B cell (primary cell): ENCODE results near the gene HOXC13. TPM values are rescaled to one million over a fixed set of nuclear protein-coding genes. Genes with fewer than 3 reads are reported as not detected.
A peak's percentile ranks its signal among the peaks of the same experiment; 100 is the strongest.

ENCODE experiments used
- ATAC-seq: fragments of 200-7000 bp; cut with Tn5 transposase; one replicate; pipeline ENCODE4 v1.10.0; 2021; ENCODE audit warnings: low read depth, mild to moderate bottlenecking, moderate number of reproducible peaks, moderate library complexity
- CTCF ChIA-PET: fragments of 350-600 bp; sonication (Branson Sonifier 250); formaldehyde crosslinking; loops from one replicate; lab custom pipeline; 2021; ENCODE audit warnings: antibody characterized with exemption, inconsistent platforms; lab: Charles Lee
- POLR2A ChIA-PET: fragments of 350-600 bp; sonication (Branson Sonifier 250); formaldehyde crosslinking; loops from one replicate; lab custom pipeline; 2021; ENCODE audit warnings: antibody characterized with exemption; lab: Charles Lee
- DNase-seq: peaks from one replicate; pipeline ENCODE4 v3.0.0; 2013
- H2AFZ ChIP-seq: 2 replicates; pipeline ENCODE4 v1.6.1; 2012; ENCODE audit warnings: mild to moderate bottlenecking, low read depth, low read length; ENCODE audit not compliant: insufficient read depth, poor library complexity, severe bottlenecking
- H3K27ac ChIP-seq, 2 donors: 1 replicate in 1 of 2; 2 replicates in 1 of 2; pipeline ENCODE4 v1.5.1; 2012 to 2013; ENCODE audit warnings: low read length in 2 of 2, mild to moderate bottlenecking in 2 of 2, moderate library complexity in 1 of 2
- H3K27me3 ChIP-seq, 4 experiments: fragments of 200-600 bp in 1 of 4; sonication (generic) in 1 of 4; replicated peaks in 1 of 4; 1 replicate in 2 of 4; 2 replicates in 2 of 4; pipeline versions ENCODE4 v1.6.1 to v1.7.0; 2013 to 2016; ENCODE audit warnings: low read length in 3 of 4, mild to moderate bottlenecking in 2 of 4, mixed read lengths in 1 of 4, moderate library complexity in 1 of 4; ENCODE audit not compliant: insufficient read depth in 4 of 4, control insufficient read depth in 3 of 4; ENCODE audit errors: control extremely low read depth in 1 of 4
- H3K36me3 ChIP-seq, 2 experiments: replicated peaks in 1 of 2; 1 replicate in 1 of 2; 2 replicates in 1 of 2; pipeline versions ENCODE4 v1.6.1 to v1.7.1; 2013; ENCODE audit warnings: low read length in 1 of 2; ENCODE audit not compliant: insufficient read depth in 2 of 2, control insufficient read depth in 1 of 2; ENCODE audit errors: control extremely low read depth in 1 of 2, extremely low read depth in 1 of 2
- H3K4me1 ChIP-seq, 2 donors: fragments of 200-600 bp in 1 of 2; sonication (generic) in 1 of 2; 1 replicate in 1 of 2; 2 replicates in 1 of 2; pipeline versions ENCODE4 v1.5.1 to v1.6.1; 2013 to 2017; ENCODE audit warnings: low read length in 2 of 2; ENCODE audit not compliant: control insufficient read depth in 2 of 2, insufficient read depth in 2 of 2
- H3K4me2 ChIP-seq: replicated peaks from 2 replicates; pipeline ENCODE3; 2012; ENCODE audit warnings: mild to moderate bottlenecking, low read depth, low read length; ENCODE audit not compliant: poor library complexity, severe bottlenecking
- H3K4me3 ChIP-seq, 5 experiments: fragments of 200-600 bp in 1 of 5; sonication (generic) in 1 of 5; 1 replicate in 3 of 5; 2 replicates in 2 of 5; pipeline versions ENCODE4 v1.5.1 to v1.7.0; 2011 to 2016; ENCODE audit warnings: low read length in 4 of 5, mild to moderate bottlenecking in 4 of 5, low read depth in 2 of 5, control low read depth in 1 of 5, moderate library complexity in 1 of 5; ENCODE audit not compliant: insufficient read depth in 1 of 5; ENCODE audit errors: control extremely low read depth in 1 of 5, extremely low read depth in 1 of 5
- H3K79me2 ChIP-seq: fragments of 200-600 bp; sonication (generic); one replicate; pipeline ENCODE4 v1.6.0; 2016; ENCODE audit warnings: low read length; ENCODE audit not compliant: control insufficient read depth, insufficient read depth
- H3K9ac ChIP-seq: fragments of 200-600 bp; sonication (generic); 2 replicates; pipeline ENCODE4 v1.6.1; 2017; ENCODE audit warnings: mild to moderate bottlenecking, low read length, moderate library complexity
- H3K9me3 ChIP-seq, 3 donors: one replicate each; pipeline versions ENCODE4 v1.6.1 to v1.7.1; 2013; ENCODE audit warnings: low read length in 2 of 3; ENCODE audit not compliant: control insufficient read depth in 2 of 3, insufficient read depth in 1 of 3; ENCODE audit errors: control extremely low read depth in 1 of 3
- H4K20me1 ChIP-seq: 2 replicates; pipeline ENCODE4 v1.6.0; 2012; ENCODE audit warnings: mild to moderate bottlenecking, low read length; ENCODE audit not compliant: insufficient read depth, control insufficient read depth, poor library complexity, severe bottlenecking
- H3K27ac Mint-ChIP-seq: one replicate; pipeline ENCODE4 v1.8.0; 2021; ENCODE audit warnings: mixed read lengths
- H3K27me3 Mint-ChIP-seq: one replicate; pipeline ENCODE4 v1.8.0; 2021; ENCODE audit warnings: mixed read lengths
- H3K4me1 Mint-ChIP-seq: one replicate; pipeline ENCODE4 v1.8.0; 2021; ENCODE audit warnings: mixed read lengths
- H3K4me3 Mint-ChIP-seq: one replicate; pipeline ENCODE4 v1.8.0; 2021; ENCODE audit warnings: mixed read lengths
- H3K9me3 Mint-ChIP-seq: one replicate; pipeline ENCODE4 v1.8.0; 2022; ENCODE audit warnings: mixed read lengths; ENCODE audit not compliant: insufficient read depth
- EZH2 ChIP-seq: IDR thresholded peaks from 2 replicates; pipeline ENCODE4 v1.6.1; 2012; ENCODE audit warnings: borderline replicate concordance, low read depth, mild to moderate bottlenecking, moderate library complexity, low read length; ENCODE audit not compliant: insufficient read depth, poor library complexity, severe bottlenecking
- WGBS: methylation state at CpG from one replicate; pipeline ENCODE4 v1.1.5; 2013; ENCODE audit warnings: missing lambda C conversion rate; ENCODE audit not compliant: insufficient coverage; 5-methylcytosine and 5-hydroxymethylcytosine counted together
- intact Hi-C: fragments of 100-400 bp; cut with micrococcal nuclease; formaldehyde crosslinking; loops from one replicate; pipeline ENCODE4 v1.10.0; 2022
- polyA plus RNA-seq: library from polyadenylated mRNA; depleted of rRNA; stranded (reverse); fragments of >200 nt; gene quantifications from 2 replicates; pipeline ENCODE4 v1.2.3, GENCODE V29; 2012
- total RNA-seq, 2 donors: library from RNA; stranded (reverse); fragments of 120-200 nt in 1 of 2; gene quantifications; 1 replicate in 1 of 2; 2 replicates in 1 of 2; pipeline versions ENCODE4 v1.2.3 to v1.2.4, GENCODE V29; 2013 to 2022
- TF ChIP-seq, protein P1 (sequence below): fragments of 200-600 bp; IDR thresholded peaks from one replicate; pipeline ENCODE4 v1.8.0; 2022; ENCODE audit warnings: antibody characterized with exemption, mild to moderate bottlenecking

The HOXC13 gene
- total and polyA plus RNA-seq, 2 donors (not counting 1 experiment from before 2014, with no cell fraction given), result not detected

GRCh38 chr12:53981634-53982565 lies 43.3 kb downstream of the HOXC13 start:
- Histone ChIP-seq H2AFZ (no peak overlapping the region), H4K20me1 (no peaks in the 10 kb centered on the region), H3K36me3 (no peaks in the 10 kb centered on the region), H3K27ac (no peak overlapping the region), H3K9me3 (peaks cover 0 to 76% (median 12%) of the 10 kb centered on the region in 3 donors), H3K4me1 (peaks cover 27 to 32% of the 10 kb centered on the region in 2 donors), H3K4me3 (no peak overlapping the region), H3K4me2 (no peak overlapping the region), H3K79me2 (no peaks in the 10 kb centered on the region), H3K9ac (no peak overlapping the region), H3K27me3 (peaks cover 0 to 97% (median 90%) of the 10 kb centered on the region in 4 experiments)
- Mint-ChIP-seq H3K4me1 (peaks cover 11% of the 10 kb centered on the region), H3K27ac (no peak overlapping the region), H3K9me3 (no peaks in the 10 kb centered on the region), H3K27me3 (peaks cover 85% of the 10 kb centered on the region), H3K4me3 (no peak overlapping the region)
- ATAC-seq (no peak), DNase-seq (peak; percentile 33)
- intact Hi-C loops, result no loop called here
- WGBS, result 18% methylated on average over 28 of the region's 30 CpGs
- TF ChIP-seq, protein P1, sequence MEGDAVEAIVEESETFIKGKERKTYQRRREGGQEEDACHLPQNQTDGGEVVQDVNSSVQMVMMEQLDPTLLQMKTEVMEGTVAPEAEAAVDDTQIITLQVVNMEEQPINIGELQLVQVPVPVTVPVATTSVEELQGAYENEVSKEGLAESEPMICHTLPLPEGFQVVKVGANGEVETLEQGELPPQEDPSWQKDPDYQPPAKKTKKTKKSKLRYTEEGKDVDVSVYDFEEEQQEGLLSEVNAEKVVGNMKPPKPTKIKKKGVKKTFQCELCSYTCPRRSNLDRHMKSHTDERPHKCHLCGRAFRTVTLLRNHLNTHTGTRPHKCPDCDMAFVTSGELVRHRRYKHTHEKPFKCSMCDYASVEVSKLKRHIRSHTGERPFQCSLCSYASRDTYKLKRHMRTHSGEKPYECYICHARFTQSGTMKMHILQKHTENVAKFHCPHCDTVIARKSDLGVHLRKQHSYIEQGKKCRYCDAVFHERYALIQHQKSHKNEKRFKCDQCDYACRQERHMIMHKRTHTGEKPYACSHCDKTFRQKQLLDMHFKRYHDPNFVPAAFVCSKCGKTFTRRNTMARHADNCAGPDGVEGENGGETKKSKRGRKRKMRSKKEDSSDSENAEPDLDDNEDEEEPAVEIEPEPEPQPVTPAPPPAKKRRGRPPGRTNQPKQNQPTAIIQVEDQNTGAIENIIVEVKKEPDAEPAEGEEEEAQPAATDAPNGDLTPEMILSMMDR, result no peak
- no peak for TF ChIP-seq EZH2
- ChIA-PET POLR2A (no interaction called here), CTCF (no interaction called here)
